SK-N-SH (cell line): Measurements from ENCODE around the gene CRTC3. TPM values are rescaled to one million over a fixed set of nuclear protein-coding genes. Genes with fewer than 3 reads are reported as not detected.

Experiments
- CTCF ChIA-PET: fragments of 300-600, 350-600 bp; formaldehyde crosslinking; extraction: SDS; loops from one replicate; lab custom pipeline; 2021; lab: Yijun Ruan, JAX
- POLR2A ChIA-PET: fragments of 350-600 bp; sonication (Branson Sonifier 250); formaldehyde crosslinking; extraction: SDS; loops from one replicate; lab custom pipeline; 2020; ENCODE audit warnings: antibody characterized with exemption, inconsistent platforms; lab: Yijun Ruan, JAX
- DNase-seq: peaks from one replicate; pipeline ENCODE4 v3.0.0; 2012
- H2AFZ ChIP-seq: fragments of 200-600 bp; sonication (generic); 2 replicates; pipeline ENCODE4 v1.8.1; 2016; ENCODE audit warnings: antibody characterized with exemption, mild to moderate bottlenecking, low read depth
- H3F3A ChIP-seq: fragments of 200-600 bp; sonication (generic); replicated peaks from 2 replicates; pipeline ENCODE3; 2016; ENCODE audit warnings: antibody characterized with exemption, mild to moderate bottlenecking; ENCODE audit not compliant: insufficient read depth
- H3K27ac ChIP-seq, 2 experiments: fragments of 200-500 bp in 1 of 2; fragments of 200-600 bp in 1 of 2; sonication (Bioruptor generic) in 1 of 2; sonication (generic), shearing (Covaris generic) in 1 of 2; 2 replicates each; pipeline versions ENCODE4 v1.5.1 to v1.6.1; 2014 to 2016; ENCODE audit warnings: low read depth in 2 of 2, inconsistent platforms in 1 of 2, low read length in 1 of 2, mild to moderate bottlenecking in 1 of 2, mixed read lengths in 1 of 2
- H3K27me3 ChIP-seq: fragments of 200-600 bp; sonication (generic), shearing (Covaris generic); 2 replicates; pipeline ENCODE4 v1.6.1; 2016; ENCODE audit warnings: mixed run types; ENCODE audit not compliant: insufficient read depth
- H3K36me3 ChIP-seq, 2 experiments: fragments of 200-500 bp in 1 of 2; fragments of 200-600 bp in 1 of 2; sonication (Bioruptor generic) in 1 of 2; sonication (generic) in 1 of 2; replicated peaks in 1 of 2; 2 replicates each; pipeline versions ENCODE3 to v1.5.1; 2014 to 2016; ENCODE audit warnings: low read length in 1 of 2, mild to moderate bottlenecking in 1 of 2; ENCODE audit not compliant: insufficient read depth in 2 of 2, control insufficient read depth in 1 of 2
- H3K4me1 ChIP-seq, 2 experiments: fragments of 200-500 bp in 1 of 2; fragments of 200-600 bp in 1 of 2; sonication (Bioruptor generic) in 1 of 2; sonication (generic), shearing (Covaris generic) in 1 of 2; 2 replicates each; pipeline versions ENCODE4 v1.5.1 to v1.6.1; 2014 to 2016; ENCODE audit warnings: low read depth in 1 of 2, low read length in 1 of 2, mixed run types in 1 of 2; ENCODE audit not compliant: insufficient read depth in 2 of 2, control insufficient read depth in 1 of 2
- H3K4me2 ChIP-seq: fragments of 200-600 bp; sonication (generic), shearing (Covaris generic); 2 replicates; pipeline ENCODE4 v1.6.1; 2017; ENCODE audit warnings: mixed run types
- H3K4me3 ChIP-seq, 2 experiments: fragments of 200-500 bp in 1 of 2; fragments of 200-600 bp in 1 of 2; sonication (Bioruptor generic) in 1 of 2; sonication (generic), shearing (Covaris generic) in 1 of 2; 2 replicates each; pipeline versions ENCODE4 v1.5.1 to v1.8.1; 2014 to 2016; ENCODE audit warnings: low read depth in 2 of 2, inconsistent platforms in 1 of 2, low read length in 1 of 2, mild to moderate bottlenecking in 1 of 2, mixed read lengths in 1 of 2, moderate library complexity in 1 of 2
- H3K79me2 ChIP-seq: fragments of 200-600 bp; sonication (generic); 2 replicates; pipeline ENCODE4 v1.8.1; 2017; ENCODE audit warnings: mild to moderate bottlenecking; ENCODE audit not compliant: insufficient read depth
- H3K9ac ChIP-seq: fragments of 200-600 bp; sonication (generic); 2 replicates; pipeline ENCODE4 v1.6.1; 2017; ENCODE audit warnings: mixed run types
- H3K9me2 ChIP-seq: fragments of 200-600 bp; sonication (generic); 2 replicates; pipeline ENCODE4 v1.6.1; 2017; ENCODE audit warnings: mixed run types
- H3K9me3 ChIP-seq: fragments of 200-600 bp; sonication (generic); 2 replicates; pipeline ENCODE4 v1.6.1; 2017; ENCODE audit warnings: mixed run types, mild to moderate bottlenecking, moderate library complexity
- H4K20me1 ChIP-seq: fragments of 200-600 bp; sonication (generic); 2 replicates; pipeline ENCODE4 v1.6.1; 2017; ENCODE audit warnings: mild to moderate bottlenecking, mixed run types; ENCODE audit not compliant: insufficient read depth
- ELF1 ChIP-seq: IDR thresholded peaks from 2 replicates; pipeline ENCODE4 v1.4.0; 2012
- EP300 ChIP-seq, 2 experiments: IDR thresholded peaks; 2 replicates each; pipeline versions ENCODE4 v1.4.0 to v1.6.1; 2012; ENCODE audit warnings: borderline replicate concordance in 1 of 2, low read depth in 1 of 2, low read length in 1 of 2
- FOSL2 ChIP-seq: IDR thresholded peaks from 2 replicates; pipeline ENCODE4 v1.4.0; 2012; ENCODE audit warnings: low read depth, mild to moderate bottlenecking, moderate library complexity, borderline replicate concordance
- FOXJ3 ChIP-seq: sonication (generic); formaldehyde crosslinking; IDR thresholded peaks from 2 replicates; pipeline ENCODE4 v1.5.1; 2020; ENCODE audit warnings: mild to moderate bottlenecking, missing genetic modification reagents
- FOXM1 ChIP-seq: IDR thresholded peaks from 2 replicates; pipeline ENCODE4 v1.4.0; 2012; ENCODE audit warnings: low read depth, mild to moderate bottlenecking
- IRF3 ChIP-seq: fragments of 150-350 bp; IDR thresholded peaks from 2 replicates; pipeline ENCODE4 v1.6.1; 2016; ENCODE audit warnings: mild to moderate bottlenecking, low read depth, low read length
- PBX3 ChIP-seq: IDR thresholded peaks from 2 replicates; pipeline ENCODE4; 2012
- RAD21 ChIP-seq: IDR thresholded peaks from 2 replicates; pipeline ENCODE4 v1.6.1; 2012; ENCODE audit warnings: mild to moderate bottlenecking, low read length
- RFX5 ChIP-seq: IDR thresholded peaks from 2 replicates; pipeline ENCODE4 v1.6.1; 2012; ENCODE audit warnings: mild to moderate bottlenecking, improper control_type of control experiment, low read length
- RXRA ChIP-seq: IDR thresholded peaks from 2 replicates; pipeline ENCODE4 v1.4.0; 2012; ENCODE audit warnings: low read depth, mild to moderate bottlenecking, borderline replicate concordance
- SIN3A ChIP-seq: IDR thresholded peaks from 2 replicates; pipeline ENCODE4 v1.6.1; 2012; ENCODE audit warnings: low read depth, mild to moderate bottlenecking, low read length, moderate library complexity, borderline replicate concordance
- TAF1 ChIP-seq: IDR thresholded peaks from 2 replicates; pipeline ENCODE4 v1.6.1; 2012; ENCODE audit warnings: low read depth, mild to moderate bottlenecking, low read length, moderate library complexity, borderline replicate concordance
- USF2 ChIP-seq: fragments of 150-350 bp; IDR thresholded peaks from 2 replicates; pipeline ENCODE4 v1.6.1; 2017; ENCODE audit warnings: antibody characterized with exemption, low read length, low read depth, borderline replicate concordance
- WGBS: methylation state at CpG from one replicate; pipeline ENCODE4 v1.1.6; 2017; ENCODE audit warnings: low lambda C conversion rate; 5-methylcytosine and 5-hydroxymethylcytosine counted together
- polyA plus RNA-seq, 3 experiments: library from polyadenylated mRNA; depleted of rRNA; stranded (reverse); fragments of >200 nt; gene quantifications; 2 replicates each; pipeline ENCODE4 v1.2.3, GENCODE V29; 2012

CRTC3 gene
- polyA plus RNA-seq, 1 of the 3 experiments (the other 2 are of a cell fraction): 16.7 TPM

GRCh38 chr15:90580946-90581345 is 51.2 kb downstream of the CRTC3 start:
- 93% methylated on average over 3 of the region's 3 CpGs for WGBS
- Histone ChIP-seq H3K4me1 (peaks cover 3 to 12% of the 10 kb centered on the region in 2 experiments; a peak in 2 of 4 replicates), H3K9me3 (no peaks in the 10 kb centered on the region), H3F3A (peaks cover 5% of the 10 kb centered on the region), H3K4me3 (no peak overlapping the region), H3K79me2 (peaks cover 24% of the 10 kb centered on the region), H4K20me1 (peaks cover 1% of the 10 kb centered on the region; the same call in 1 of the 2 replicates), H3K4me2 (no peak overlapping the region), H2AFZ (no peak overlapping the region), H3K36me3 (no peaks in the 10 kb centered on the region), H3K9ac (no peak overlapping the region), H3K27ac (no peak overlapping the region; a peak in 1 of 4 replicates), H3K9me2 (no peaks in the 10 kb centered on the region), H3K27me3 (no peaks in the 10 kb centered on the region)
- CTCF ChIA-PET: interaction anchor here (1.4 kb wide), 1 partner anchor 11 kb away, joined by 3 read pairs; no protein-coding TSS in a partner anchor
- no peak for TF ChIP-seq RAD21
- no peak for TF ChIP-seq EP300 (IDR thresholded peaks at IDR 0.05; ENCODE audit: borderline replicate concordance in 1 of 2, low read depth in 1 of 2, low read length in 1 of 2)
- TF ChIP-seq SIN3A: no peak
- TF ChIP-seq TAF1: no peak
- TF ChIP-seq USF2: no peak
- TF ChIP-seq RXRA: no peak
- no peak for TF ChIP-seq IRF3
- no peak for TF ChIP-seq RFX5
- TF ChIP-seq PBX3: no peak
- TF ChIP-seq FOXM1: no peak
- no peak for TF ChIP-seq FOSL2
- DNase-seq: no peak
- POLR2A ChIA-PET: no interaction called here

- 94% methylated on average over 6 of the region's 6 CpGs for WGBS
Measured at GRCh38 chr15:90581771-90582352, 52.1 kb downstream of the CRTC3 start.

More at GRCh38 chr15:90581771-90582352, 52.1 kb downstream of the CRTC3 start:
- Histone ChIP-seq H2AFZ (no peak overlapping the region), H3K9ac (no peak overlapping the region), H3F3A (peaks cover 5% of the 10 kb centered on the region), H3K9me3 (no peaks in the 10 kb centered on the region), H3K27ac (no peak overlapping the region), H3K4me3 (no peak overlapping the region), H3K9me2 (no peaks in the 10 kb centered on the region), H4K20me1 (peaks cover 9% of the 10 kb centered on the region; the same call in 1 of the 2 replicates), H3K79me2 (peaks cover 27% of the 10 kb centered on the region), H3K4me1 (peaks cover 6 to 12% of the 10 kb centered on the region in 2 experiments; a peak in 2 of 4 replicates), H3K27me3 (no peaks in the 10 kb centered on the region), H3K4me2 (no peak overlapping the region), H3K36me3 (no peaks in the 10 kb centered on the region)
- ChIA-PET CTCF (interaction anchor here (1.3 kb wide), 1 partner anchor 10 kb away, joined by 4 read pairs; no protein-coding TSS in a partner anchor), POLR2A (no interaction called here)
- TF ChIP-seq ELF1 (no peak), FOXJ3 (CRISPR knock-in tag) (no peak), EP300 (IDR thresholded peaks at IDR 0.05; ENCODE audit: borderline replicate concordance in 1 of 2, low read depth in 1 of 2, low read length in 1 of 2) (no peak)
- no peak for DNase-seq
